WTC11 (cell line): ENCODE measurements around the gene GOLGA3. TPM values are rescaled to one million over a fixed set of nuclear protein-coding genes. Genes with fewer than 3 reads are reported as not detected.
"Not testable (repeated sequence)": the region's sequence is repeated elsewhere in the genome, so short reads cannot be mapped to it uniquely, and the experiment has no call there.

ENCODE experiments used
- ATAC-seq: fragments of 200-7000 bp; cut with Tn5 transposase; 2 replicates; pipeline ENCODE4 v1.10.0; 2021; ENCODE audit warnings: mild to moderate bottlenecking, moderate library complexity
- CTCF ChIA-PET: fragments of 300-600 bp; sonication (Branson Sonifier 250); formaldehyde crosslinking; loops from one replicate; lab custom pipeline; 2021; ENCODE audit warnings: antibody characterized with exemption; lab: Charles Lee
- POLR2A ChIA-PET: fragments of 350-600 bp; sonication (Branson Sonifier 250); formaldehyde crosslinking; loops from one replicate; lab custom pipeline; 2021; ENCODE audit warnings: antibody characterized with exemption; lab: Charles Lee
- DNase-seq: peaks from one replicate; pipeline ENCODE4 v3.0.0; 2021; ENCODE audit warnings: low spot score
- H3K27ac Mint-ChIP-seq: 2 replicates; pipeline ENCODE4 v1.8.0; 2021; ENCODE audit warnings: mixed read lengths
- H3K27me3 Mint-ChIP-seq: 2 replicates; pipeline ENCODE4 v1.8.0; 2021; ENCODE audit warnings: low read depth, mild to moderate bottlenecking, moderate library complexity, mixed read lengths
- H3K36me3 Mint-ChIP-seq: 2 replicates; pipeline ENCODE4 v1.8.0; 2021; ENCODE audit warnings: mixed read lengths
- H3K4me1 Mint-ChIP-seq: 2 replicates; pipeline ENCODE4 v1.8.0; 2022; ENCODE audit warnings: mixed read lengths
- H3K4me3 Mint-ChIP-seq: 2 replicates; pipeline ENCODE4 v1.8.0; 2021; ENCODE audit warnings: mild to moderate bottlenecking, moderate library complexity, mixed read lengths
- H3K9me3 Mint-ChIP-seq: 2 replicates; pipeline ENCODE4 v1.8.0; 2021; ENCODE audit warnings: mixed read lengths
- EMX1 ChIP-seq: fragments of 250-450 bp; sonication (Bioruptor Pico); IDR thresholded peaks from 2 replicates; pipeline ENCODE4 v1.8.0; 2021; ENCODE audit warnings: mild to moderate bottlenecking
- ESRRA ChIP-seq: sonication (generic); formaldehyde crosslinking; IDR thresholded peaks from 2 replicates; pipeline ENCODE4 v1.8.1; 2022; ENCODE audit warnings: mild to moderate bottlenecking, missing genetic modification reagents, borderline replicate concordance
- JAZF1 ChIP-seq: fragments of 250-450 bp; sonication (Bioruptor Pico); IDR thresholded peaks from 2 replicates; pipeline ENCODE4 v1.9.0; 2021; ENCODE audit warnings: moderate library complexity, mild to moderate bottlenecking, inconsistent platforms
- SOX15 ChIP-seq: fragments of 250-450 bp; sonication (Bioruptor Pico); IDR thresholded peaks from 2 replicates; pipeline ENCODE4 v1.9.0; 2021; ENCODE audit warnings: mild to moderate bottlenecking
- TCF7 ChIP-seq: sonication (generic); formaldehyde crosslinking; IDR thresholded peaks from 2 replicates; pipeline ENCODE4 v1.8.0; 2022; ENCODE audit warnings: mild to moderate bottlenecking, low read depth, missing genetic modification reagents, moderate library complexity
- TEAD4 ChIP-seq: sonication (generic); formaldehyde crosslinking; IDR thresholded peaks from 2 replicates; pipeline ENCODE4 v1.8.0; 2022; ENCODE audit warnings: mild to moderate bottlenecking, missing genetic modification reagents
- TP53 ChIP-seq: sonication (generic); formaldehyde crosslinking; IDR thresholded peaks from 2 replicates; pipeline ENCODE4 v1.8.1; 2023; ENCODE audit warnings: mild to moderate bottlenecking, missing genetic modification reagents
- ZNF121 ChIP-seq: sonication (generic); formaldehyde crosslinking; IDR thresholded peaks from 2 replicates; pipeline ENCODE4 v1.8.0; 2023; ENCODE audit warnings: missing genetic modification reagents
- ZNF138 ChIP-seq: sonication (generic); formaldehyde crosslinking; conservative IDR thresholded peaks from 2 replicates; pipeline ENCODE4 v1.8.1; 2022; ENCODE audit warnings: mild to moderate bottlenecking, moderate library complexity, missing genetic modification reagents
- ZNF423 ChIP-seq: fragments of 250-450 bp; sonication (Bioruptor Pico); IDR thresholded peaks from 2 replicates; pipeline ENCODE4 v2.1.2; 2022; ENCODE audit warnings: mild to moderate bottlenecking, moderate library complexity
- total RNA-seq: library from RNA; stranded (reverse); gene quantifications from 3 replicates; pipeline ENCODE4 v1.2.3, GENCODE V29; 2021
- TF ChIP-seq, protein P1 (sequence below): sonication (generic); formaldehyde crosslinking; IDR thresholded peaks from 2 replicates; pipeline ENCODE4 v1.8.1; 2023; ENCODE audit warnings: mild to moderate bottlenecking, missing genetic modification reagents, moderate library complexity
- TF ChIP-seq, protein P2 (sequence below): fragments of 250-450 bp; sonication (Bioruptor Pico); IDR thresholded peaks from 2 replicates; pipeline ENCODE4 v1.9.0; 2021; ENCODE audit warnings: moderate library complexity, mild to moderate bottlenecking, inconsistent platforms, borderline replicate concordance
- TF ChIP-seq, protein P3 (sequence below): fragments of 250-450 bp; sonication (Bioruptor Pico); conservative IDR thresholded peaks from 2 replicates; pipeline ENCODE4 v1.9.0; 2021; ENCODE audit warnings: mild to moderate bottlenecking
- TF ChIP-seq, protein P4 (sequence below): sonication (generic); formaldehyde crosslinking; IDR thresholded peaks from 2 replicates; pipeline ENCODE4 v1.8.1; 2023; ENCODE audit warnings: mild to moderate bottlenecking, missing genetic modification reagents, borderline replicate concordance
- TF ChIP-seq, protein P5 (sequence below): sonication (generic); formaldehyde crosslinking; conservative IDR thresholded peaks from 2 replicates; pipeline ENCODE4 v1.8.1; 2023; ENCODE audit warnings: mild to moderate bottlenecking, low read depth, missing genetic modification reagents, moderate library complexity
- TF ChIP-seq, protein P6 (sequence below): sonication (generic); formaldehyde crosslinking; IDR thresholded peaks from 2 replicates; pipeline ENCODE4 v1.8.0; 2022; ENCODE audit warnings: mild to moderate bottlenecking, missing genetic modification reagents

GOLGA3 gene
- total RNA-seq, 1 experiment from 2014 or later = 47.8 TPM

DNA sequence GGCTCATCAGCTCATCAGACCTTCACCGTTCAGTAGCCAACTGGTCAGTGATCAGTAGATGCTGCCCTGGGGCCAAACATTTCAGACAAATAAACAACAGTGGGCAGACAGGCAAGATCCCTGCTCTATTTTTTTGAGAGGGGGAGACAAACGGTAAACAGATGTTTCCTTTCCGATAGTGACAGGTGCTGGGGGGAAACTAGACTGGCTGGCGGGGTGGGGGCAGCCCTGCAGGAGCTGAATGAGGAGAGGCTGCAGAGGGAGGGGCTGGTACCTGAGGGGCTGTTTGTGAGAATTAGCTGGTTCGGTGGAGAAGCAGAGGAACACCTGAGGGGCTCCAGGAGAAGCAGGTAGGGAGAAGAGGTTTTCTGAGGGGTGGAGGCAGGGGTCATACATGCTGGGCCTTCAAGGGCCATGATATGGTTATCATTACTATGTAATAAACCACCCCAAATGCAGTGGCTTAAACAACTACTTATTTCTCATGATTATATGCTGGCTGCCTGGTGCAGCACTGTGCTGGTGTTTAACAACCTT is 8.2 kb upstream of the GOLGA3 start (continued):
- TF ChIP-seq TCF7 (CRISPR knock-in tag) (no peak), ZNF138 (CRISPR knock-in tag) (no peak), ZNF121 (no peak), TEAD4 (CRISPR knock-in tag) (no peak), ZNF423 (CRISPR knock-in tag) (no peak)
- TF ChIP-seq, protein P1, sequence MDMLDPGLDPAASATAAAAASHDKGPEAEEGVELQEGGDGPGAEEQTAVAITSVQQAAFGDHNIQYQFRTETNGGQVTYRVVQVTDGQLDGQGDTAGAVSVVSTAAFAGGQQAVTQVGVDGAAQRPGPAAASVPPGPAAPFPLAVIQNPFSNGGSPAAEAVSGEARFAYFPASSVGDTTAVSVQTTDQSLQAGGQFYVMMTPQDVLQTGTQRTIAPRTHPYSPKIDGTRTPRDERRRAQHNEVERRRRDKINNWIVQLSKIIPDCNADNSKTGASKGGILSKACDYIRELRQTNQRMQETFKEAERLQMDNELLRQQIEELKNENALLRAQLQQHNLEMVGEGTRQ = no peak
- TF ChIP-seq, protein P2, sequence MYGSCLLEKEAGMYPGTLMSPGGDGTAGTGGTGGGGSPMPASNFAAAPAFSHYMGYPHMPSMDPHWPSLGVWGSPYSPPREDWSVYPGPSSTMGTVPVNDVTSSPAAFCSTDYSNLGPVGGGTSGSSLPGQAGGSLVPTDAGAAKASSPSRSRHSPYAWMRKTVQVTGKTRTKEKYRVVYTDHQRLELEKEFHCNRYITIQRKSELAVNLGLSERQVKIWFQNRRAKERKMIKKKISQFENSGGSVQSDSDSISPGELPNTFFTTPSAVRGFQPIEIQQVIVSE (CRISPR knock-in tag) = no peak
- TF ChIP-seq, protein P3, sequence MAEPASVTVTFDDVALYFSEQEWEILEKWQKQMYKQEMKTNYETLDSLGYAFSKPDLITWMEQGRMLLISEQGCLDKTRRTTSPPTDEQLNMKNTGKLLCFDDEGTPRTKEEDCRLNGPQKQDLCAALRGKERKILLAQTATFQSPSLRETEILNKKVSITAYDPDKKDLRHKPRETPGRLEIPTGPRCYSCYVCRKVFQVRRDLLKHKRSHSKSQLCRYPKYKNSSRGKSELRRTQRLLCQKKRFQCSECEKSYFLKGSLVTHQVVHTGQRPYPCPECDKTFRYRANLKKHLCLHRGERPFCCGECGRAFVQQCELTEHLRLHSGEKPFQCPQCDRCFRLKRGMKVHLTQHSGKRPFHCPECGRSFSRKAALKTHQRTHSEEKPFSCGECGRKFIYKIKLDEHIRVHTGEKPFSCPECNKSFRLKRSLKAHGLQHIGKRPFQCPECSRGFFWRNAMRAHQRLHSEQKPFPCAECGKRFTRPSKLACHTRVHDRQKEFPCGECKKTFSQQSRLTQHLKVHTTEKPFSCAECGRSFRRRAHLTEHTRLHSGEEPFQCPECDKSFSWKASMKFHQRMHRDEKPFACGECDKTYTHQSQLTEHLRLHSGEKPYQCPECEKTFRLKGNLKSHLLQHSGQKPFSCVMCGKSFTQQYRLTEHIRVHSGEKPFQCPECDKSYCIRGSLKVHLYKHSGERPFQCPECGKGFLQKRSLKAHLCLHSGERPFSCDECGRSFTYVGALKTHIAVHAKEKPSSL (CRISPR knock-in tag) = no peak

DNA sequence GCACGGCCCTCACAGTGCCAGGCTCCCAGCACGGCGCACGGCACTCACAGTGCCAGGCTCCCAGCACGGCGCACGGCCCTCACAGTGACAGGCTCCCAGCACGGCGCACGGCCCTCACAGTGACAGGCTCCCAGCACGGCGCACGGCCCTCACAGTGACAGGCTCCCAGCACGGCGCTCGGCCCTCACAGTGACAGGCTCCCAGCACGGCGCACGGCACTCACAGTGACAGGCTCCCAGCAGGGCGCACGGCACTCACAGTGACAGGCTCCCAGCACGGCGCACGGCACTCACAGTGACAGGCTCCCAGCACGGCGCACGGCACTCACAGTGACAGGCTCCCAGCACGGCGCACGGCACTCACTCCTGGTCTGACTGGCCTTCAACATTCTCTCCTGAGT is 7.6 kb upstream of the GOLGA3 start:
- H3K9me3 Mint-ChIP-seq, ATAC-seq, H3K4me3 Mint-ChIP-seq, POLR2A ChIA-PET, DNase-seq, H3K4me1 Mint-ChIP-seq, H3K27me3 Mint-ChIP-seq, CTCF ChIA-PET: not testable (repeated sequence)
- peak overlapping the region; percentile 49; the same call in 1 of the 2 replicates for H3K27ac Mint-ChIP-seq
- peaks cover 12% of the 10 kb centered on the region for H3K36me3 Mint-ChIP-seq

DNA sequence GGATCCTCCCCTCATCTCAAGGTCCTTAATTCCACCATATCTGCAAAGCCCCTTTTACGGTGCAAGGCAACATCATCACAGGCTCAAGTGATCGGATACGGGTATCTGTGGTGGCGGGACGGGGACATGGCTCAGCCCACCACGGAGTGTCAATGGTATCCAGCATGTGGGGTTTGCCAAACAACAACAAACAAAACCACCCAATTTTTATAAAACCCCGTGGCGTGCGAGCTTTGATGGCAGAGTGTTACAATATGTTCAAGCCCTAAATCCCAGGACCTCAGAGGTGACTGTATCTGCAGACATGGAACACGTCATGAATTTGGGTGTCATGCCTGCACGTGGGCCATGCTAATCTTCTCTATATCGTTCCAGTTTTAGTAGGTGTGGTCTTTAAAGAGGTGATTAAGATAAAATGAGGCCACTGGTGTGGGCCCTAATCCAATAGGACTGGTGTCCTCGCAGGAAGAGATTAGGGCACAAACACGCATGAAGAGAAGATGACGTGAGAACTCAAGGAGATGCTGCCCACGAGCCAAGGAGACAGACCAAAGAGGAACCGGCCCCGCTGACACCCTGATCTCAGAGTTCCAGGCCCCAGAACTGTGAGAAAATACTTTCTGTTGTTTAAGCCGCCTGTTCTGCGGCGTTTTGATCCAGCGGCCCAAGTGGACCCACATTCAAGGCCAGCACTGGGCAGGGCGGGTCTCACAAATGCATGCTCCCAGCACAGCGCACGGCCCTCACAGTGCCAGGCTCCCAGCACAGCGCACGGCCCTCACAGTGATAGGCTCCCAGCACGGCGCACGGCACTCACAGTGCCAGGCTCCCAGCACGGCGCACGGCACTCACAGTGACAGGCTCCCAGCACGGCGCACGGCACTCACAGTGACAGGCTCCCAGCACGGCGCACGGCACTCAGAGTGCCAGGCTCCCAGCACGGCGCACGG is 6.7 kb upstream of the GOLGA3 start:
- H3K9me3 Mint-ChIP-seq = no peaks in the 10 kb centered on the region
- H3K4me3 Mint-ChIP-seq = no peak overlapping the region
- H3K4me1 Mint-ChIP-seq = no peaks in the 10 kb centered on the region
- ATAC-seq = no peak
- POLR2A ChIA-PET = no interaction called here
- CTCF ChIA-PET = no interaction called here
- H3K36me3 Mint-ChIP-seq = peaks cover 7% of the 10 kb centered on the region
- no peak overlapping the region for H3K27ac Mint-ChIP-seq
- no peak for DNase-seq
- no peaks in the 10 kb centered on the region for H3K27me3 Mint-ChIP-seq
- TF ChIP-seq, protein P4, sequence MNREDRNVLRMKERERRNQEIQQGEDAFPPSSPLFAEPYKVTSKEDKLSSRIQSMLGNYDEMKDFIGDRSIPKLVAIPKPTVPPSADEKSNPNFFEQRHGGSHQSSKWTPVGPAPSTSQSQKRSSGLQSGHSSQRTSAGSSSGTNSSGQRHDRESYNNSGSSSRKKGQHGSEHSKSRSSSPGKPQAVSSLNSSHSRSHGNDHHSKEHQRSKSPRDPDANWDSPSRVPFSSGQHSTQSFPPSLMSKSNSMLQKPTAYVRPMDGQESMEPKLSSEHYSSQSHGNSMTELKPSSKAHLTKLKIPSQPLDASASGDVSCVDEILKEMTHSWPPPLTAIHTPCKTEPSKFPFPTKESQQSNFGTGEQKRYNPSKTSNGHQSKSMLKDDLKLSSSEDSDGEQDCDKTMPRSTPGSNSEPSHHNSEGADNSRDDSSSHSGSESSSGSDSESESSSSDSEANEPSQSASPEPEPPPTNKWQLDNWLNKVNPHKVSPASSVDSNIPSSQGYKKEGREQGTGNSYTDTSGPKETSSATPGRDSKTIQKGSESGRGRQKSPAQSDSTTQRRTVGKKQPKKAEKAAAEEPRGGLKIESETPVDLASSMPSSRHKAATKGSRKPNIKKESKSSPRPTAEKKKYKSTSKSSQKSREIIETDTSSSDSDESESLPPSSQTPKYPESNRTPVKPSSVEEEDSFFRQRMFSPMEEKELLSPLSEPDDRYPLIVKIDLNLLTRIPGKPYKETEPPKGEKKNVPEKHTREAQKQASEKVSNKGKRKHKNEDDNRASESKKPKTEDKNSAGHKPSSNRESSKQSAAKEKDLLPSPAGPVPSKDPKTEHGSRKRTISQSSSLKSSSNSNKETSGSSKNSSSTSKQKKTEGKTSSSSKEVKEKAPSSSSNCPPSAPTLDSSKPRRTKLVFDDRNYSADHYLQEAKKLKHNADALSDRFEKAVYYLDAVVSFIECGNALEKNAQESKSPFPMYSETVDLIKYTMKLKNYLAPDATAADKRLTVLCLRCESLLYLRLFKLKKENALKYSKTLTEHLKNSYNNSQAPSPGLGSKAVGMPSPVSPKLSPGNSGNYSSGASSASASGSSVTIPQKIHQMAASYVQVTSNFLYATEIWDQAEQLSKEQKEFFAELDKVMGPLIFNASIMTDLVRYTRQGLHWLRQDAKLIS (CRISPR knock-in tag) = no peak
- TF ChIP-seq EMX1 (CRISPR knock-in tag) = no peak
- TF ChIP-seq, protein P5, sequence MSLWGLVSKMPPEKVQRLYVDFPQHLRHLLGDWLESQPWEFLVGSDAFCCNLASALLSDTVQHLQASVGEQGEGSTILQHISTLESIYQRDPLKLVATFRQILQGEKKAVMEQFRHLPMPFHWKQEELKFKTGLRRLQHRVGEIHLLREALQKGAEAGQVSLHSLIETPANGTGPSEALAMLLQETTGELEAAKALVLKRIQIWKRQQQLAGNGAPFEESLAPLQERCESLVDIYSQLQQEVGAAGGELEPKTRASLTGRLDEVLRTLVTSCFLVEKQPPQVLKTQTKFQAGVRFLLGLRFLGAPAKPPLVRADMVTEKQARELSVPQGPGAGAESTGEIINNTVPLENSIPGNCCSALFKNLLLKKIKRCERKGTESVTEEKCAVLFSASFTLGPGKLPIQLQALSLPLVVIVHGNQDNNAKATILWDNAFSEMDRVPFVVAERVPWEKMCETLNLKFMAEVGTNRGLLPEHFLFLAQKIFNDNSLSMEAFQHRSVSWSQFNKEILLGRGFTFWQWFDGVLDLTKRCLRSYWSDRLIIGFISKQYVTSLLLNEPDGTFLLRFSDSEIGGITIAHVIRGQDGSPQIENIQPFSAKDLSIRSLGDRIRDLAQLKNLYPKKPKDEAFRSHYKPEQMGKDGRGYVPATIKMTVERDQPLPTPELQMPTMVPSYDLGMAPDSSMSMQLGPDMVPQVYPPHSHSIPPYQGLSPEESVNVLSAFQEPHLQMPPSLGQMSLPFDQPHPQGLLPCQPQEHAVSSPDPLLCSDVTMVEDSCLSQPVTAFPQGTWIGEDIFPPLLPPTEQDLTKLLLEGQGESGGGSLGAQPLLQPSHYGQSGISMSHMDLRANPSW (CRISPR knock-in tag) = no peak
- TF ChIP-seq, protein P1 = no peak
- TF ChIP-seq ESRRA (CRISPR knock-in tag) = no peak
- TF ChIP-seq TP53 (CRISPR knock-in tag) = no peak
- no peak for TF ChIP-seq SOX15
- TF ChIP-seq JAZF1 (CRISPR knock-in tag) = no peak
- TF ChIP-seq, protein P6, sequence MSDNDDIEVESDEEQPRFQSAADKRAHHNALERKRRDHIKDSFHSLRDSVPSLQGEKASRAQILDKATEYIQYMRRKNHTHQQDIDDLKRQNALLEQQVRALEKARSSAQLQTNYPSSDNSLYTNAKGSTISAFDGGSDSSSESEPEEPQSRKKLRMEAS (CRISPR knock-in tag) = no peak
